DMS114 treated with DMSO at 0.1 percent for 48 hours (cell line): Measurements from ENCODE around the gene SMIM14.
"Not testable (repeated sequence)": the region's sequence is repeated elsewhere in the genome, so short reads cannot be mapped to it uniquely, and the experiment has no call there.

ENCODE experiments used
- DNase-seq: peaks from one replicate; lab custom pipeline; 2025; ENCODE audit not compliant: unreplicated experiment; lab: John Stamatoyannopoulos, UW

SMIM14 gene

GRCh38 chr4:39505581-39505980 lies 133.1 kb downstream of the SMIM14 start:
- DNase-seq = no peak

DNA sequence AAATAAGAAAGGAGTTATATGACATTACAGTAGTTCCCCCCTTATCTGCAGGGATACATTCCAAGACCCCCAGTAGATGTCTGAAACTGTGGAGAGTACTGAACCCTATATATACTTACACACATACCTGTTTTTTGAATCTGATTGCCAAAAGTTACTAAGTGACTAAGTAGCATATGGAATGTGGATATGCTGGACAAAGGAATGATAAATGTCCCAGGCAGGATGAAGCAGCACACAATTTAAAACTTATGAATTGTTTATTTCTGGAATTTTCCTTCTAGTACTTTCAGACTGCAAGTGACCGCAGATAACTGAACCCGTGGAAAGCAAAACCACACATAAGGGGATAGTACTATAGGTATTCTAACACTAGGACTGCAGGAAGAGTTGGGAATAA lies 134.1 kb downstream of the SMIM14 start:
- DNase-seq = no peak

DNA sequence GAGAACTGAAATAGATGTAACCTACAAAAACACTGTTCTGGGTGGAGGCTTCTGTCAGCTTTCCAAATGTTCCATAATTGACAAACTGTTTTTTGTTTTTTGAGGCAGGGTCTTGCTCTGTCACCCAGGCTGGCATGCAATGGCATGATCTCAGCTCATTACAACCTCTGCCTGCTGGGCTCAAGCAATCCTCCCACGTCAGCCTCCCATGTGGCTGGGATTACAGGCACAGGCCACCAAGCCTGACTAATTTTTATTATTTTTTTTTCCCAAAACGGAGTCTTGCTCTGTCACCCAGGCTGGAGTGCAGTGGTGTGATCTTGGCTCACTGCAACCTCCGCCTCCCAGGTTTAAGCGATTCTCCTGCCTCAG lies 136.0 kb downstream of the SMIM14 start:
- not testable (repeated sequence) for DNase-seq

GRCh38 chr4:39502019-39502663 lies 136.5 kb downstream of the SMIM14 start:
- DNase-seq = no peak

DNA sequence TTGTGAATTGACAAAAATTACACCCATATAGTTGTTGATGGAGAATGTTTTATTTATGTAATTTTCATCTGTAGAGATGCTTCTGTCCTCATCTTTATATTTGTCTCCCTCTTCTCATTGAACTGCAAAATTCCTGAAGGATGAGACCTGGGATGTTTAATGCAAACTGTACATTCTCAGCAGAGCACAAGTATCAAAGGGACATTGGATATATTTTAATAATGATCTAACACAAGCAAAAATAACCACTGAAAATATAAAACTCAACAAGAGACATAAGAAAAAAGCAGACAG lies 140.0 kb downstream of the SMIM14 start:
- DNase-seq = no peak

DNA sequence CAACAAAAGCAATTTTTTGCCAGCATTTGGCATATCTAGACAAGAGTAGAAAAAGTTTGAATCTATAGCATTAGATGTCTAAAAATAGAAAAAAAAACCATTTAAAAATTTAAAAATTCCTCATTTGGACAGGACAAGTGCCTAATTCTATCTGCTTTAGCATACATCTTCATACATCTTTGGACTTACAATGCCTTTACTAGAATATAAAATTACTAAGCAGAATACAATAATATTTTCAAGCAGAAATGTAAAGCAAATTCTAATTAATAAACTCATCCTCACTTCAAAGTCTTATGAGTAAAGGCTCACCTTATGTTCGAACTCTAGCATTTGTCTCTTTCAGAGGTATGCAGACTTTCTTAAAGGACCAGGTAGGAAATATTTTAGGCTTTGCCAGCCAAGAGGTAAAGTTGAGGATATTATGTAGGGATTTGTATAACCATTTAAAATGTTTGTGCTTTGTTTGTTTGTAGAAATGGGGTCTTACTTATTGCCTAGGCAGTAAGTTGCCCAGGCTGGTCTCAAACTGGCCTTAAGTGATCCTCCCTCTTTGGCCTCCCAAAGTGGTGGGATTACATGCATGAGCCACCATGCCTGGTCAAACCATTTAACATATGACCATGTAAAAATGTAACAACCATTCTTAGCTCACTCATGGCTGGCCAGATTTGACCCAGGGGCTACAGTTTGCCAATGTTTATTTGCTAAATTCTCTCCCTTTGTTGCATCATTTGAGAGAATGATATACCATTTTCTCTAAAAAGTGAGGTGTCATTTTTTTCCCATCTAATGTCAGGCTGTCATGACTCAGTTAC lies 140.5 kb downstream of the SMIM14 start:
- no peak for DNase-seq
